ENCODE results near the gene BCR. TPM values are rescaled to one million over a fixed set of nuclear protein-coding genes. Genes with fewer than 3 reads are reported as not detected.

Gene BCR
- total RNA-seq, 2 experiments from 2014 or later: 42.2 to 51.3 TPM

DNA sequence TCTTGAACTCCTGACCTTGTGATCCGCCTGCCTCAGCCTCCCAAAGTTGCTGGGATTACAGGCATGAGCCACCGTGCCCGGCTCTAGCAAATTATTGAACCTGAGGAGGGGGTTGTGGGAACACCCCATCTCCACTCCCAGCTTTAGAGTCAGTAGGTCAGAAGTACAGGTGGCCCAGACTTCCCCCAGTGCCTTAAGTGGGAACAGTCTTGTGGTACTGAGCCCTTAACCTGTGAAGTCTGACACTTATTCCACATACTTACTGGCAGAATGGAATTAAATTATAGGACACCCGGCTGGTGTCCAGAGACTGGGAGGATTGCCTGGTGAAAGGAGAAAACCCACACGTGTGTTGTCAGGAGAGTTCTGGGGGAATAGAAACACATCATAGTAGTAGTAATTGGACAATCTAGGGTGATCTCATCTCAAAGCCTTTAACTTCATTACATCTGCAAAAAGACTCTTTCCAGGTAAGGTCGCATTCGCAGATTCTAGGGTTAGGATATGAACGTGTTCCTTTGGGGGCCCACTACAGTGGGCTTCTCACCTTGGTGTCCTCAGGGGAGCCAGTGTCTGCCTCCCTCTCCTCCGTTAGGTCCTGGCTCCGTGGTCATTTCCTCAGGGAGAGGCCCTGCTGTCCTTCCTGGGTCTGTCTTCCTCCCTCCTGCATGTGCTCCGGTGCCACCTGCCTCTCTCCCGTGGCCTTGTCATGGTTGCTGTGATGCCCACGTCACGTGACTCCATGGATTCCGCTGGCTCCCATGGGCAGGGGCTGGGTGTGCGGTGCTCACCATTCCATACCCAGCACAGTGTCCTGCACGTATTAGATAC, 63.8 kb downstream of the BCR start:
- no peak overlapping the region for H2AFZ ChIP-seq (ENCODE audit: low read length)
- H3K9me2 ChIP-seq (ENCODE audit: insufficient read depth, low read length): no peaks in the 10 kb centered on the region
- ChIA-PET CTCF (ENCODE audit: unreplicated experiment) (no interaction called here), POLR2A (no interaction called here)
- H3K27ac ChIP-seq (ENCODE audit: low read depth, low read length, poor library complexity, severe bottlenecking): no peak overlapping the region
- no peak for DNase-seq (ENCODE audit: low spot score)
- BruUV-seq (replicated peaks): no TSS peak
- intact Hi-C loops (cut with micrococcal nuclease; ENCODE audit: unreplicated experiment): no loop called here
- H3K4me2 ChIP-seq (ENCODE audit: low read length): no peak overlapping the region
- H3K79me2 ChIP-seq (ENCODE audit: insufficient read depth, low read depth, low read length): no peaks in the 10 kb centered on the region
- H4K20me1 ChIP-seq (ENCODE audit: insufficient read depth, low read length): no peaks in the 10 kb centered on the region
- peaks cover 59% of the 10 kb centered on the region for H3K4me1 ChIP-seq (ENCODE audit: insufficient read depth, low read length, poor library complexity, severe bottlenecking)
- no peaks in the 10 kb centered on the region for H3K9me3 ChIP-seq (ENCODE audit: low read length)
- H3K4me3 ChIP-seq (ENCODE audit: low read depth, low read length, poor library complexity, severe bottlenecking): no peak overlapping the region
- no peak for TF ChIP-seq EZH2phosphoT487 (IDR thresholded peaks at IDR 0.05; ENCODE audit: borderline replicate concordance, low read depth, low read length)
- no peak for TF ChIP-seq CTCF (conservative IDR thresholded peaks at IDR 0.05; ENCODE audit: low read length)
- H3K36me3 ChIP-seq (ENCODE audit: insufficient read depth, low read length): peaks cover 5% of the 10 kb centered on the region; the same call in 1 of the 2 replicates

GRCh38 chr22:23244690-23245044, 64.4 kb downstream of the BCR start:
- no peaks in the 10 kb centered on the region for H3K9me2 ChIP-seq (ENCODE audit: insufficient read depth, low read length)
- CTCF ChIA-PET (ENCODE audit: unreplicated experiment): no interaction called here
- intact Hi-C loops (cut with micrococcal nuclease; ENCODE audit: unreplicated experiment): no loop called here
- H3K79me2 ChIP-seq (ENCODE audit: insufficient read depth, low read depth, low read length): no peaks in the 10 kb centered on the region
- H3K4me3 ChIP-seq (ENCODE audit: low read depth, low read length, poor library complexity, severe bottlenecking): no peak overlapping the region
- H3K4me2 ChIP-seq (ENCODE audit: low read length): no peak overlapping the region
- DNase-seq (ENCODE audit: low spot score): no peak
- no peak overlapping the region for H3K27ac ChIP-seq (ENCODE audit: low read depth, low read length, poor library complexity, severe bottlenecking)
- BruUV-seq (replicated peaks): no TSS peak
- peaks cover 64% of the 10 kb centered on the region for H3K4me1 ChIP-seq (ENCODE audit: insufficient read depth, low read length, poor library complexity, severe bottlenecking)
- no peaks in the 10 kb centered on the region for H4K20me1 ChIP-seq (ENCODE audit: insufficient read depth, low read length)
- POLR2A ChIA-PET: no interaction called here
- no peaks in the 10 kb centered on the region for H3K9me3 ChIP-seq (ENCODE audit: low read length)
- H2AFZ ChIP-seq (ENCODE audit: low read length): no peak overlapping the region
- H3K36me3 ChIP-seq (ENCODE audit: insufficient read depth, low read length): no peaks in the 10 kb centered on the region
- TF ChIP-seq EZH2phosphoT487 (IDR thresholded peaks at IDR 0.05; ENCODE audit: borderline replicate concordance, low read depth, low read length): no peak
- TF ChIP-seq CTCF (conservative IDR thresholded peaks at IDR 0.05; ENCODE audit: low read length): no peak

DNA sequence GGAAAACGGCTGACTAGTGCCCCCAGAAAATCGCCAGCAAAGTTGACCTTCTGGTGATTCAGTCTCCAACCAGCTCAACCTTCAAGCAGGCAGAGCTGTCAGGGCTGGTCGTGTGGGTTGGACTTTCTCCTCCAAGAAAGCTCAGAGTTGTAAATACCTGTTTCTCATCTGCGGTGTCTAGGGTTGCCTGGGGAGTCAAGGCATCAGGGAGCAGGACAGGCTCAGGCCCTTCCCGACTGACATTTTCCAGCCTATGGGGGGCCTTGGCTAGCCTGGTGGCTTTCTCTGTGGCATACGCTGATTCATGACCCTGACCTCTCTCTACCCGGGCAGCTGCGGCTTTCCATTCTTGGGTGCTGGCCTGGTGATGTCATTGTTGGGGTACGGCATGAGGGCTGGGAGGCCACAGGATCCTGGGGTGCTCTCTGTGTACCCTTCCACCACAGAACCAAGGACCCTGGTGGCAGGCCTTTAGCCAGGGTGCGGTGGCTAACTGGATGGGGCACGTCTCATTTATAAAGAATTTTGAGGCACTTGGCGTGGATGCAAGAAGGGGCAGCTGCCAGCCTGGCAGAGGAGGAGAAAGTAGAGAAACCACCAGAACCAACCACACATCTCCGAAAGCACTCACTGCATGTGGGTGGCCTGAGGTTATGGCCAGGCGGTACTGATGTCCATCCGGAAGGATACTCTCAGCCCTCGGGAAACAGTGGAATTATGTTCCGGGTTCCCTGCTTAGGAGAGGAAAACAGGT, 64.9 kb downstream of the BCR start:
- no peaks in the 10 kb centered on the region for H3K79me2 ChIP-seq (ENCODE audit: insufficient read depth, low read depth, low read length)
- BruUV-seq (replicated peaks): no TSS peak
- no peak overlapping the region for H3K4me3 ChIP-seq (ENCODE audit: low read depth, low read length, poor library complexity, severe bottlenecking)
- no peaks in the 10 kb centered on the region for H3K9me3 ChIP-seq (ENCODE audit: low read length)
- H3K27ac ChIP-seq (ENCODE audit: low read depth, low read length, poor library complexity, severe bottlenecking): no peak overlapping the region
- H3K36me3 ChIP-seq (ENCODE audit: insufficient read depth, low read length): no peaks in the 10 kb centered on the region
- no peaks in the 10 kb centered on the region for H4K20me1 ChIP-seq (ENCODE audit: insufficient read depth, low read length)
- no peak overlapping the region for H2AFZ ChIP-seq (ENCODE audit: low read length)
- no peak for TF ChIP-seq EZH2phosphoT487 (IDR thresholded peaks at IDR 0.05; ENCODE audit: borderline replicate concordance, low read depth, low read length)
- TF ChIP-seq CTCF (conservative IDR thresholded peaks at IDR 0.05; ENCODE audit: low read length): no peak
- no peak overlapping the region for H3K4me2 ChIP-seq (ENCODE audit: low read length)
- ChIA-PET POLR2A (no interaction called here), CTCF (ENCODE audit: unreplicated experiment) (no interaction called here)
- H3K9me2 ChIP-seq (ENCODE audit: insufficient read depth, low read length): no peaks in the 10 kb centered on the region
- peaks cover 69% of the 10 kb centered on the region for H3K4me1 ChIP-seq (ENCODE audit: insufficient read depth, low read length, poor library complexity, severe bottlenecking)
- DNase-seq (ENCODE audit: low spot score): no peak
- intact Hi-C loops (cut with micrococcal nuclease; ENCODE audit: unreplicated experiment): no loop called here
